ENCODE results near the gene PRPF31.

DNA sequence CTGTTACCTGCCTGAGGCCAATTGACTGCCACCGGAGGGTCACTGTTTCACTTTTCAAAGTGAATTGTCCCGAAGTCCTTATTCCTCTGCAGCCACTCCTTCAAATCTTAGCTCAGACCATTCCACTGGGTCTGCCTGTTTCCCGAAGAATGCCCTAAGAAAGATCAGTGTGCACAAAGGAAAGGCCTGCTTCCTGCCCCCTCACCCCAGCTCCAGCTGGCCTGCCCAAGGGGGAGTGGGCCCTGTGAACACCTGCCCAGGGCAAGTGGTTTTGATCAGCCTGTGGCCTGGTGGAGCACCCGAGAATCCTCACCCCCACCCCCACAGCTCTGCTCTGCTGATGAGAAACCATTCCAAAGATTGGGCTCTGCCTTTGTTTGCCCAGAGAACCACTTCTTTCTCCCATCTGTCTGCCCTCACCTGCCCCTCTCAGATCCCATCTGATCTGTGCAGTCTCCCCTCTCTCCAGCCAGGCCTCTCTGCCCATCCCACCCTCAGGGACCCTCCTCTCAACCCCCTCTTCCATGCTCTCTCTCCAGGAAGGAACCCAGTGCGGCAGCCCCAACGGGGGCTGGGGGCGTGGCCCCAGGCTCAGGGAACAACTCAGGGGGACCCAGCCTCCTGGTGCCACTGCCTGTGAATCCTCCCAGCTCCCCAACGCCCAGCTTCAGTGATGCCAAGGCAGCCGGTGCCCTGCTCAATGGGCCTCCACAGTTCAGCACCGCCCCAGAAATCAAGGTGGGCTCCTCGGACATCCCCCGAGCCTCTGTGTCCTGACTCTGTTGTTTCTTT, 33.7 kb downstream of the PRPF31 start:
- no peak for TF ChIP-seq BHLHE40 (IDR thresholded peaks at IDR 0.05; ENCODE audit: low read depth, low read length)
- no peak for TF ChIP-seq POLR2A (IDR thresholded peaks at IDR 0.05; ENCODE audit: low read depth, low read length)
- TF ChIP-seq, protein P1, sequence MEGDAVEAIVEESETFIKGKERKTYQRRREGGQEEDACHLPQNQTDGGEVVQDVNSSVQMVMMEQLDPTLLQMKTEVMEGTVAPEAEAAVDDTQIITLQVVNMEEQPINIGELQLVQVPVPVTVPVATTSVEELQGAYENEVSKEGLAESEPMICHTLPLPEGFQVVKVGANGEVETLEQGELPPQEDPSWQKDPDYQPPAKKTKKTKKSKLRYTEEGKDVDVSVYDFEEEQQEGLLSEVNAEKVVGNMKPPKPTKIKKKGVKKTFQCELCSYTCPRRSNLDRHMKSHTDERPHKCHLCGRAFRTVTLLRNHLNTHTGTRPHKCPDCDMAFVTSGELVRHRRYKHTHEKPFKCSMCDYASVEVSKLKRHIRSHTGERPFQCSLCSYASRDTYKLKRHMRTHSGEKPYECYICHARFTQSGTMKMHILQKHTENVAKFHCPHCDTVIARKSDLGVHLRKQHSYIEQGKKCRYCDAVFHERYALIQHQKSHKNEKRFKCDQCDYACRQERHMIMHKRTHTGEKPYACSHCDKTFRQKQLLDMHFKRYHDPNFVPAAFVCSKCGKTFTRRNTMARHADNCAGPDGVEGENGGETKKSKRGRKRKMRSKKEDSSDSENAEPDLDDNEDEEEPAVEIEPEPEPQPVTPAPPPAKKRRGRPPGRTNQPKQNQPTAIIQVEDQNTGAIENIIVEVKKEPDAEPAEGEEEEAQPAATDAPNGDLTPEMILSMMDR (conservative IDR thresholded peaks at IDR 0.05; ENCODE audit: low read depth, low read length) = no peak
- TF ChIP-seq RAD21 (IDR thresholded peaks at IDR 0.05; ENCODE audit: low read length) = no peak
- no peak for TF ChIP-seq RCOR1 (IDR thresholded peaks at IDR 0.05; ENCODE audit: insufficient replicate concordance, low read length)
- no peak for TF ChIP-seq MXI1 (IDR thresholded peaks at IDR 0.05; ENCODE audit: borderline replicate concordance, low read depth, low read length)
- no peak for TF ChIP-seq MAFK (IDR thresholded peaks at IDR 0.05; ENCODE audit: low read depth, low read length)
